Suppressor macrophage treated with lipopolysaccharide for 4 hours (primary cell): ENCODE measurements around the gene STON2.
A peak's percentile ranks its signal among the peaks of the same experiment; 100 is the strongest.

ENCODE experiments used
- DNase-seq: peaks from one replicate; pipeline ENCODE4 v3.0.0-alpha.2; 2020

STON2 gene

DNA sequence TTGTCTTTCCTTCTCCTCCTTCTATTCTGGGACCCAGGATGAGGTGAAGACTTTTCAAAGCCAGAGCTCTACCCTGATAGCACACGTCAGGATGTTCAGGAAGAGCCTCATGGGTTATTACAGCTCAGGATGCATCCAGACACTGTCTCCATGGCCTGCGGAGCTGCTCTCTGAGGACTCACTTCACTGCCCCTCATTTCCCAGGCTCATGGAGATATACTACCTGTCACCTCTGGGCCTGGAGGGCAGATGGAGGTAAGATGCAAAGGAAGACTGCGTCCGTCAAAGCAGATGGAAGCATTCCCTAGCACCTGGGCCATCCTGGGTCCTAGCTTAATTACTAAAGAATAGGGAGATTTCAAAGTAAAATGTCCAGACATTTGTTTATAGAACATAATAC, 32.6 kb downstream of the STON2 start:
- no peak for DNase-seq

DNA sequence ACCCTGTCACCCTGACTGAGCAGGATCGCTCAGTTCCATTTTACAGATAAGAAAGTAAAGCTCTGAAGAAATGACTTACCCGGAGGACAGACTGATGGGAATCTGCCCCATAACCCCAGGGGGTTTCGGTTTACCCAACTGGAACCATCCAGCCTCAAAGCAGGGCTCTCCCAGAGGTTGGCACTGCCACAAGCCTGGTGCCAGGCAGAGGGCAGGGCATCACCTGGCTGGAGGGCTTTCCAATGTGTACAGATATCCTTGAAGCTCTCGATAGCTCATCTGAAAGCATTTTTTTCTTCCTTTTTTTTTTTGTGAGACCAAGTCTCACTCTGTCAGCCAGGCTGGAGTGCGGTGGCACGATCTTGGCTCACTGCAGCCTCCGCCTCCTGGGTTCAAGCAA, 33.2 kb downstream of the STON2 start:
- DNase-seq = no peak

DNA sequence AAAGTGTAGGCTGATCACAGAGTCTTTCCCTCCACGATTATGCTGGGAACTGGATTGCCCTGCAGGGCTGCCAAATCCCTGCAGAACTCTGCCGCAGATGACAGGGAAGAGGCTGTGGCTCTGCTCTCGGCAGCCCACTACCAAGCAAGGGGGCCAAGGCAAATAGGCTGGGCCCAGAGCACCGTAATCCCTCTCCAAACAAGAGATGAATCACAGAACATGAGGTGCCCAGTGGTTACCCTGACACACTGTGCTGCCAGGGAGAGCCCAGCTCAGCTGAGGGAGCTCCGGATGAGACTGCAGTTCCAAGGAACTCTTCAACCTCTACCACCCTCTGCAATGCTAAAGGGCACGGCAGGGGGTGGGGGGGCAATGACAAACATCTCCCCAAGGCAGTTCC, 33.9 kb downstream of the STON2 start:
- DNase-seq = no peak

DNA sequence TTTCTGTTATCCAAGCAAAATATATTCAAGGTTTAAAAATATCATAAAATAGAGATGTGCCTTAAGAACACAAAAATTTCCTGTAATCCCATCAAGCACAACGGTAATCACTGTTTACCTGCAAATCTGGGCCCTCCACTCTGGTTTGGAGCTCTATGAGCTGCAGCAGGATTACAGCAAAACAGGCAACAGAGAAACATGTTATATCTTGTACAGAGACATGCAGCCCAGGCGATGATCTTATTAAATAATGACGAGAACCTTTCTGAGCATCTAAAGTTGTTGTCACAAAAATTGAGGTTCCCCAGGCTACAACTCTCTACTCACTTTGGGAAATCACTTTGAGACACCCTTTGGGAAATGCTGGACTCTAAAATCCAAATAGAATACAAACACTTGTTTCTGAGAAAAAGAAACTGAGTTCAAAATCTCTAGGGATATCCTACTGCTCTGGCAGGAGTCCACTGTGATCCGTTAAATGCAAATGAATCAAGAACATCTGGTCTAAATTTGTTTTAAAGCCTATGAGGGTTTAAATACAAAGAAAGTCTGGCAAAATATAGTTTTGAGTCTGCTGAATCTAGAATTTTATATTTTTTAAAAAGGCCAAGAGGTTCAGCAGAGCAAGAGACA, 36.3 kb downstream of the STON2 start:
- no peak for DNase-seq

DNA sequence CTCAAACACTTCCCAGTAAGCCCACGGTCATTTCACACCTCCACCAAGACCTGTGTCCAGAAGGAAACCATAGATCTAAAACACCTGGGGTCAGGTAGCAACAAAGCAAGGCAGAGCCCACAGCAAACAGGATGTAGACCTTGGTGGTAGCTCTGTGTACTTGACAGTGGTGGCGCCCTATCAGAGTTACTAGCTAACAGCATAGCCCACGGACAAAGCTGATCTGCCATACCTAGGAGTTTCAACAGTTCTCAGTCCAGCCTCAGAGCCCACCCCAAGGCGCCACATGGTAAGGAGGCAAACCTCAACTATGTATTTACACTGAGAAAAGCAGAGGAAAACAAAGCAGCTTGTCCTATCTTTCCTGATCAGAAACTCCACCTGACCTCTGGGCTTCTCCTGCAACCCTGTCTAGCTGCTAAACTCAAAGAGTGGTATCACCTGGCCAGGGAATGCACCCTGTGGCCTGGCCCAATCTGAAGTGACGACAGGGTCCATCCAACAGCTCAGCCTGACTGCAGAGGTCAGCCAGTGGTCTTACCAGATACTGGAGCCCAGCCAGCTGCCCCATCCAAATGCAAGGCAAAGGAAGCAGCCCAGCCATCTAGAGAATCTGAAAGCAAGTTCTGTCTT, 46.3 kb downstream of the STON2 start:
- no peak for DNase-seq

DNA sequence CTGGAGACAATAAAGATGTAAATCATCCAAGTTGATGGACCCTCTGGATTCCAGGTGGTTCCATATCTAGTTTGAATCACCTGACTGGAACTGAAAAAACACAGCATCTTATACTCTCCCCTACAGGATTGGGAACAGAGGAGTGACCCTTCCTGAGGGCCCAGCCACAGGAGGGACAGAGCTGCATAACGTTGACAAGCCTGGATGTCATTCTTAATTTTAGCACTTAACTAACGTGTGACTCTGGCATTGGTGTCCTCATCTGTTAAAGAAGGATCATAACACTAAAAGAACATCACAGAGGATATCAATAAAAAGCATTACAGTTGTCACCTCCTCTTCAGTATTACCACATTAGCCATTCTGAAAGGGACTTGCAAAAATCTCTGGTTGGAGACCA, 47.7 kb downstream of the STON2 start:
- DNase-seq = no peak

DNA sequence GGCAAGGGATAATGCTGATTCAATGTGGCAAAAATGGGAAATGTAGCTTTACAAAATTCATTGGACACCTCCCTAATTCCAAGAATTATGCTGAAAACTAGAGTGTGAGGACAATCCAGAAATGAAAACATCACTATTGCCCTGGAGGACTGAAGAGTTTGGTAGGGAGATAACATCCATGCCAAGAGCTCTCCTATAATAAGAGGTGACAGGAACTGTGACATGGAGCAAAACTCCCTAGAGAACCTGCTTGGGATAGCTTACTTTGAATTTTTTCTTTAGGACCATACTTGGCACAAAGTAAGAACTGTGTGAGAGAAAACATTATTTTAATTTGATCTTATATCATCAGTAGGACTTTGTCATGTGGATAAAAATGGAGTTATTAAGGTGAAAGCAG, 48.9 kb downstream of the STON2 start:
- DNase-seq = no peak

DNA sequence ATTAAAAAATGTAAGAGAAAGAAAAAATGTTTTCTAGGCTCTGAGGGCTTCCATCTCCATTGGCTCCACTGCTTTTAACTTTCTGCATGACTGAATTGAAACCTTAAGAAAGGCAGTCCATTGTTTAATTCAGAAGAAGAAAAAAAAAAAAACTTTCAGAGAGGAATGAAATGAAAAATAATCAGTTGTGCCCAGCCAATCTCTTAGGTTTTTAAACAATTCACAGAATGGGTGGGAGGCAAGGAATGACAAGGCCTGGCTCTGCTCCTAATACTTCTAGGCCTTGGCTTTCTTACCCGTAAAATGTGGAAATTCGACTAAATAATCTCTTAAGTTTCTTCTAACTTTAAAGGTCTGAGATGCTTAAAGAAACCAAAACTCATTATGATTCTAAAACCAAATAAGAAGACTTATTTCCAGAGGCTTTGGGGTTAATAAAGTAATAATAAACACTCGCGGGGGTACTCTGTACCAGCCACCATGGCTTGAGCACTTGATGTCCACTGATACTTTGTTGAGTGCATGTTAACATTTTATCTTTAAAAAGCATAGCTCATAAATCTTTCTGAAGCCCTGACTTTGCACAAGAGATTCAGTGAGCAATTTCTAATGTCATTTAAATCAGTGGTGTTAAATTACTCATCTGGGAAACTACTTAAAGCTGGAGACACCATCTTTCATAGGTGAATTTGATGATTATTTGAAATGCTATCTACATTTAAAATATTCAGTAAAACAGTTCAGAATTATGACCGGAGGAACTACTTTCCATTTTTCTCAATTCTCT, 49.6 kb downstream of the STON2 start:
- no peak for DNase-seq

DNA sequence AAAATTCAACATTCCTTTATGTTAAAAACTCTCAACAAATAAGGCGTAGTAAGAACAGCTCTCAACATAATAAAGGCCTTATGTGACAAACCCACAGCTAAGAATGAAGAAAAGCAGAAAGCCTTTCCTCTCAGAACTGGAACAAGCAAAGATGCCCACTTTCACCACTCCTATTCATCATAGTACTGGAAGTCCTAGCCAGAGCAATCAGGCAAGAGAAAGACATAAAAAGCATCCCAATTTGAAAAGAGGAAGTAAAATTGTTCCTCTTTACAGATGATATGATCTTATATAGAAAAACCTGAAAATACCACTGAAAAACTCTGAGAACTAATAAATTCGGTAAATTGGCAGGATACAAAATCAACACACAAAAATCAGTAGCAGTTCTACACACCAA, 52.1 kb downstream of the STON2 start:
- DNase-seq = peak; percentile 26

DNA sequence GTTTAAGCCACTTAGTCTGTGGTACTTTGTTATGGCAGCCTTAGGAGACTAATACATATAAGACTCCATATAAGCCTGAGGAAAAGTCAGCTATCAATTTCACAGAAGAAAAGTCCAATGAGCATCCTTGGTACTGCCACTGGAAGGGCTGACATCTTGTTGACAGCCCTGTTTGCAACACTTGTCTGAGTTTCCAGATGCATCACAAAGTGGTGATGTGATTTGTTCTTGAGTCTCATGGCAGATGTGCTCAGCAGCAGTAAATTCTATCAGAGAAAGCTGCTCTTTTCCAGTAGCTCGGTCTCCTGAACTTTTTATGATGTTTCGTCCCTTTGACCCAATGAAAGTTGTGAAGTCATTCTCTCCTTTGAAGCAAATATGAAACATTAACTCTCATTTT, 54.3 kb downstream of the STON2 start:
- DNase-seq = no peak

DNA sequence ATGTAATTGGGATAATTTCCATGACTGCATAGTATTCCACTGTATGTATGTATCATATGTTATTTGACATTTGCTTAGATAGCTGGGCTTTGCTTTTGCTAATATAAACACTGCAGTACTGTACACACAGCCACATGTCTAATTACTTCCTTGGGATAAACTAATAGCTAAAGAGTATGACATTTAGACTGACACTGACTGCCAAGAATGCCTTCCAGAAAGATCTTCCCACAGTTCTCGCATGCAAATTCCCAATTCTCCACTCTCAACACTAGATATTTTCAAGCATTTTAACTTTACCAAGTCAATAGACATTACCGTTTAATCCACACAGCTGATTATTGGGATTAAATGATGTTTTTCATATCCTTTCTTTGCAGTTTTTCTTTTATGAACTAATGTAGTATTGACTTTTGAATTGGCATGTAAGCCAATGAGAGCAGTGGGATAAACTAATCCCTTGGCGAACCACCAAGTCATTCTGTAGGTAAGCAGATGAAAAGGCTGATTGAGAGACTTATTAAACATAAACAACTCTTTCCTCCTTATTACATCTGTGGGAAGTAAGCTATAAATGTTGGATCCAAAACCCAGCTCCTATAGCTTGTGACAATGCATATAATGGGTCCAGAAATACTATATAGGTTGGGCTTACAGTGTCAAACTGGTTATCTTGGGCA, 55.5 kb downstream of the STON2 start:
- no peak for DNase-seq

DNA sequence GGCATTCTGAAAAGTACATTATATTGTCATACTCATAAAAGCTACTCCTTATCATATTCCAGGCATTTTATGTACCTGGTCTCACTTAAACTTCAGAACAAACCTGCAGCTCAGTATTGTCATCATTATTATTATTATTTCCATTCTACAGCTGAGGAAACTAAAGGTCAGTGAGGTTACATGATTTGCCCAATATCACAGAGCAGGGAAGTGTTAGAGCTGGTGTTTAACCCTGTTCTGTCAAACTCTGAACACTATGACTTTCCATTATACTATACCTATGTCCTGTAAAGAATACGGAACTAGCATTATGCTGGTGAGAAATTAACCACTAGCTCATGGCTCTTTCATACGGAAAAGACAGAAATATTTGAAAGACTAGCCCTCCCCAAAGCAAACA, 56.4 kb downstream of the STON2 start:
- DNase-seq = no peak

DNA sequence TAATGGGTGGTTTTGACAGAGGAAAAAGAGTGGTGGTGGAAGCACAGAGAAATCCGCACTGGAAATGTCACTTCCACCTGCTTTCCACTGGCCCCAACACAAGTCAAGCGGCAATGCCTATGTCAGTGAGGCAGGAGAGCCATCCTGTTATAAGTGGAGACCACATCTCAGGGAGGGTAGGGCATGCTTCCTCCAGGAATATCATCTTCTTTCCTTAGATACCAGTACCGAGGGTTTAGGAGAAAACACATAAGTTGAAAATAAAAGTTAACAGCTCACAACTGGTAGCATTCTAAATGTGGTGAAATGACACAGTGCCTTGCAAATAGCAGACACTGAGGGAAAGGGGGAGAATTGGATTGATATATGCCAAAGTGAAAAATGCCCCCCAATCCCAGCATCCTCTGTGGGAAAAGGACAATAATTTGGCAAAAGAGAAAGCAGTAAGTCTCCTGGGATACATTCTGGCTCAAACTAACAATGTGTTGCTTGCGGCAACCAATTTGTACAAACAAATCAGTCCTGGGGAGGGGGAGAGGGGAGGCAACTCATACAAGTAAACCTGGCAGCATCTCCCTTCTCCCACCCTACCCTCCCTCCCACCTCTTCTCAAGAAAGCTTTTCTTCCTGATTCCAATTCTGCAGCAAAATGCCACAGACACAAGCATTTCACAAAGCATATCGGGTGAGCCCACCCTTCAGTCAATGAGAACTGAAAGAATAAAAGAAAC, 57.1 kb downstream of the STON2 start:
- DNase-seq = no peak

DNA sequence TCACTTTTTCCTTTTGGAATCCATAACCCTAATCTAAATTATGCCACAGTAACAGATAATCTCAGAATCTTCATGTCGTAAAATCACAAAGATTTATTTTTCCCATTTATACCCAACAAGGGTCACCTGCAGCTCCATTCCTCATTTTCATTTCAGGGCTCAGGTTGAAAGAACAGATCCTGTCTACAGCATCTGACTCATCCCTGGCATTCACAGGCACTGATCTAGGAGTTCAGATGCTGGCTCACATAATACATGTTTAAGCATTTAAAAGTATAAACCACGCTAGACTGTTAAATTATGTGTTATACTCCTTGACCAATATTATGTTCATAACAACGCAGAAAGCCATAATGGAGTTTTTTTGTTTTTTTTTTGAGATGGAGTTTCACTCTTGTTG, 58.3 kb downstream of the STON2 start:
- DNase-seq = no peak

DNA sequence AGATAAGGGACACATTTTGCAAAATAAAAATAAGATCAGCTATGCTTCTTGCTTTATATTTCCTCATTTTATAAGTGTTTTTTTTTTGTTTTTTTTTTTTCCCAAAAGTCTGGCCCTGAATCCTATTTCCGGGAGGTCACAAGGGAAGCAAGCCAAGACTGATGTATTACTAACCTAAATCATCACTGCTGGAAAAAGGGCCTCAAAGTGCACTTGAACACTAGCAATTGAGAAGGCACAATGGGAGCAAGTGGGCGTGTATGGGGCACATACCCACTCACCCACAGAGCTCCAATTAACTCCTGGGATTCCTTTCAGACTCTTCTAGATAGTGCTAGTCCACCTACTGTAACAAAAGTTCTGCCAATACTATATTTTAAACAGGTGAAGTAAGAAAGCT, 58.8 kb downstream of the STON2 start:
- DNase-seq = no peak

DNA sequence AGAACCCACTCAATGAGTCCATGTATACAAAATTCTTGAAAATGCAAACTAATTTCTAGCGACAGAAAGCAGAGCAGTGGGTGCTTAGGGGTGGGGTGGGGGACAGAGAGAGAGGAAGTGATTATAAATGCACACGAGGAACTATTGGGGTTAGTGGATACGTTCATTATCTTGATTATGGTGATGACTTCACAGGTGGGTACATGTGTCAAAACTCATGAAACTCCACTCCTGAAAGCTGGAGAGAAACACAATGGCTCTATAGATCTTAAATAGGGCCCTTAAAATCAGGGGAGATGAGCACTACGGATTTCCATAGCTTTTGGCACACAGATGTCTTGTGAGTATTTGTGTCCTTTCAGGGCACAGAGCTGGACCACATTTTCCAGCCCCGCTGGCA, 59.9 kb downstream of the STON2 start:
- DNase-seq = no peak

DNA sequence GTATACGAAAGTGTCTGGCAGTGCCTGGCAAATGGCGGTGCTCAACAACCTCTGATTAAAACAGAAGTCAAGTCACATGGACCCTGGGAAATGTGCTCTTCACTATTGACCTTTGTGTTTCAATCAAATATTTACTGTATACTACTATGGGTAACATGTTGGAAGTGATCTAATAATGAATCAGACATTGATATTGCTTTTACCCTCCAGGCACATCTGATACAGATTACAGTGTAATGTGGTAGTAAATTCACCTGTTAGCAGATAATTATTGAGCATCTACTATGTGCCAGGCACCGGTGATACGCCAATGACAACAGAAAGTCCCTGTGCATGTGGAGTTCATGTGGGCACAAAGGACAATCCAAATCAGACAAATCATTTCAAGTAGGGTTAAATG, 63.1 kb downstream of the STON2 start:
- no peak for DNase-seq

DNA sequence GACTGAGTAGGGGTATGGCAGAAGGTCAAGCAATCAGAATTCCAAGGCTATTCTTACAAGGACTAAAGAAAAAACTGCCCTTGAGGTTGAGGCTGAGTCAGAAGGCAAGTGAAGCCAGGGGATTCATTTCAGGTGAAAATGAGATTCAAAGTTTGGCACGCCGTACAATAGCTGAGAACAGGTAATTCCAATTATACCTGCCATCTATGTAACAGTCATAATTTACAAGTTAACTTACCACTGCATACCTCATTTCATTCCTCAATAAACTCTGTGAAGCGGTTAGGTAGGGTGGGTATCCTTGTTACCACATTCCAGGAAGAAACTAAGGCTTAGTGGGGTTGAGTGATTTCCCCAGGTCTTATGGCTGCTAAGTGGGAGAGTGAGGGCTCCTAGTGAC, 64.1 kb downstream of the STON2 start:
- no peak for DNase-seq

DNA sequence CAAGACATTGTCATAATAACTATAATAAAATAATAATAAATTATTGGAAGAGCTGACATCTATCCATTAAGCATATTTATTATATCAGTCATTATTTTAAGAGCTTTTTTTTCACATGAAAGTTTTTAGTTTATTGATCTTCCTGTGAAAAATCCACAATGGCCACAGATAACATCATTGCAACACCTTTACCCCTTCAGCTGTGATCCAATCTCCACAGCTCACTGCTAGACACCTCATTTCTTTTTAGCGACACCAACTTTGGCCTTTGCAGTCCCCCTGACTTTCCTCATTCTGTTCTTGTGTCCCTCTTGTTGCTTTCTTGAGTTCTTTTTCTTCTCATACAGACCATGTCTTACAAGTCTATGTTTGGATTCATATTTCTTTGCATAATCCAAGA, 67.4 kb downstream of the STON2 start:
- no peak for DNase-seq

DNA sequence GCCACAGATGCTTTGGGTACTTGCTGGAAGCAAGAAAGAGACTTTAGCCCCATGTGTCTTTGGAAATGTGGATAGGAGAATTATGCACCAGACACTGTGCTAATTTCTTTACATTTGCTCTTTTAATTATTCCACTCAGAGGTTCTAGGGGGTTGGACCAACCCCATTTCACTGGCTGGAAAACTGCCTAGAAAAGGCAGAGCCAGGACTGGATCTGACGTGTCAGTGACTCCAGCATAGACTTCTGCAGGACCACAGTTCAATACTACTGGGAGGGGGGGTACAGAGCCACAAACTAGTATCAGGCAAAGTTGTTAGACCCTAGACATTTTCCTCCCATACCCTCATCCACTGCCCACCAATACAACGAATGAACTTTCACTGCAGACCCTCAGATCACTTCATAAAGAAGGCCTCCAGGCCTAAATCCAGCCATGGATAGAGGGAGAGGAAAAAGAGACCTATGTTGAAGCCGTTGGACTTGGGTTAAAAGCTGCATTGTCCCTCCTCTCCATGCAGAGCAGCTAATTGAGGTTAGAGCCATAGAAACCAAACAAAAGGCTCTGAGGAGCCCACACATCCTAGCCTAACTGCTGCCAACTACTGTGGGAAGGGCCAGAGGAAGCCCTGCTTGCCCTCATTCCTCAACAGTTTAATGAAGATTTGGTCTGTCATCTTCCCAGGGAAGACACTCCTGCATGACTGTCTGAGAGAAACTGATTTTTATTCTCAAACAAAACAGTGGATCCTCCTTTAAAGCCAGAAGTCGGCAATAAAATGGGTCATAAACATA, 68.7 kb downstream of the STON2 start:
- DNase-seq = no peak

DNA sequence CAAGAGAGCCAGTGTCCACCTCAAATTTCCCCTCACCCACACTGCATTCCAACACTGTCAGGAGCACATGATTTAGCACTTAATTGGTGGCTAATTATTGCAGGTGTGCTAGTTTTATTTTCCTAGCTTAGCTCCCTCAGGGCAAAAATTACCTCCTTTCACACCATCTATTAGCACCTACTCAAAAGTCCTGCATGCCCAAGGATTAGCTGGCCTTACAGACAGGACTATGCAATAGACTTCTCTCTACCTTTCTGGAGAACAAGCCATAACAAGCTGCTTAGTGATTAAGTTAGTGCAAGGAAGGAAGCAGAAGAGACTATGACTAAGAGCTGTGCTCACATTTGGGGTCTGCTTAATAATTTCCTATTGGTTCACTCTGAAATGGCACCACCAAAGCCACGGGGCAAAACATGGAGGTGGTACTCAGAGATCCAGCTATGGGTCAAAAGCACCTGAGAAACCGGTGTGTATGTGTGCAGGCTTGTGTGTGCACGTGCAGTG, 69.5 kb downstream of the STON2 start:
- no peak for DNase-seq
